Measurements from ENCODE around the gene FAM50B.

DNA sequence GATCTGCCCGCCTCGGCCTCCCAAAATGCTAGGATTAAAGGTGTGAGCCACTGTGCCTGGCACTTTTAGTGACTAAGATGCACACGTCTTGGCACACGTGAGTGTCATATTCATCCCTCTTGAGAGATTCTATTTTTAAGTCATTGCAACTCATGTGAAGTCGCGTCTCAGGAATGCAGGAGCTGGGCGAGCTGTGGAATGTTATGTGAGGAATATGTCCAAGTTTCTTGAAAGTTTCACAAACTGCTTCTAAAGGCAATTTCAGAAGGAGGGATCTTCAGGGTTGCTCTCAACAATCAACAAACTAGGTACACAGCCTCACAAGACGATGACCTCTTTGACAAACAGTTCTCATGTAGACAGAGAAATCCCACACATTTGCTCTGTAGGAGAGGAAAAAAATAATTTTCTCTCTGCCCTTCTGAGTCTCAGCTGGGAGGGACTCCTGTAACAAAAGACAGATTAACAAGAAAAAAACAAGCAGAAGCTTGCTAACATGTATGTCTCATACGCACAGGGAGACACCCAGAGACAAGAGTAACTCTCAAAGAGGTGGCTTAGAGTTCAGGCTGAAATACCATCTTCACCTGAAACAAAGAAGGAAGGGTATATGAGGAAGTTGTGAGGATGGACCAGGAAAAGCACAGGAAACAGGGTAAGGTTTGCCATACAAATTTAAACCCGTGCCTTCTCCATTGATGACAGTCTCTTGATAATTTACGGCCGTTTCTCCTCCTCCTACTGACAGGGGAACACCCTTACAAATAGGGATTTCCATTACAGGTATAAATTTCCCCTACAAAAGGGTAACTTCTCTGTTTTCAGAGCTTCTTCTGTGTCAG is 45.3 kb upstream of the FAM50B start:
- TF ChIP-seq, protein P1, sequence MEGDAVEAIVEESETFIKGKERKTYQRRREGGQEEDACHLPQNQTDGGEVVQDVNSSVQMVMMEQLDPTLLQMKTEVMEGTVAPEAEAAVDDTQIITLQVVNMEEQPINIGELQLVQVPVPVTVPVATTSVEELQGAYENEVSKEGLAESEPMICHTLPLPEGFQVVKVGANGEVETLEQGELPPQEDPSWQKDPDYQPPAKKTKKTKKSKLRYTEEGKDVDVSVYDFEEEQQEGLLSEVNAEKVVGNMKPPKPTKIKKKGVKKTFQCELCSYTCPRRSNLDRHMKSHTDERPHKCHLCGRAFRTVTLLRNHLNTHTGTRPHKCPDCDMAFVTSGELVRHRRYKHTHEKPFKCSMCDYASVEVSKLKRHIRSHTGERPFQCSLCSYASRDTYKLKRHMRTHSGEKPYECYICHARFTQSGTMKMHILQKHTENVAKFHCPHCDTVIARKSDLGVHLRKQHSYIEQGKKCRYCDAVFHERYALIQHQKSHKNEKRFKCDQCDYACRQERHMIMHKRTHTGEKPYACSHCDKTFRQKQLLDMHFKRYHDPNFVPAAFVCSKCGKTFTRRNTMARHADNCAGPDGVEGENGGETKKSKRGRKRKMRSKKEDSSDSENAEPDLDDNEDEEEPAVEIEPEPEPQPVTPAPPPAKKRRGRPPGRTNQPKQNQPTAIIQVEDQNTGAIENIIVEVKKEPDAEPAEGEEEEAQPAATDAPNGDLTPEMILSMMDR (conservative IDR thresholded peaks at IDR 0.05): no peak
- TF ChIP-seq EZH2 (IDR thresholded peaks at IDR 0.05; ENCODE audit: low read depth): no peak

Data from PC-9 (cell line).